GM19023 (cell line): ENCODE results near the gene SLC1A7.

Experiments
- ATAC-seq: cut with Tn5 transposase; IDR thresholded peaks from one replicate; pipeline ENCODE4 v1.9.1; 2021; ENCODE audit warnings: mild to moderate bottlenecking, moderate library complexity; ENCODE audit not compliant: unreplicated experiment

Gene SLC1A7

GRCh38 chr1:53134961-53135734 is 7.3 kb downstream of the SLC1A7 start:
- ATAC-seq: no peak

GRCh38 chr1:53134042-53134485 is 8.4 kb downstream of the SLC1A7 start:
- no peak for ATAC-seq

- no peak for ATAC-seq
Observed at GRCh38 chr1:53133261-53134041, 9.0 kb downstream of the SLC1A7 start.

- no peak for ATAC-seq
Observed at GRCh38 chr1:53132176-53132575, 10.3 kb downstream of the SLC1A7 start.

- ATAC-seq: no peak
Observed at GRCh38 chr1:53131590-53131938, 10.9 kb downstream of the SLC1A7 start.

- no peak for ATAC-seq
Observed at GRCh38 chr1:53130878-53131589, 11.4 kb downstream of the SLC1A7 start.

GRCh38 chr1:53130598-53130877 is 11.9 kb downstream of the SLC1A7 start:
- ATAC-seq: no peak

GRCh38 chr1:53129891-53130597 is 12.4 kb downstream of the SLC1A7 start:
- no peak for ATAC-seq

- no peak for ATAC-seq
Observed at GRCh38 chr1:53128401-53128800, 14.0 kb downstream of the SLC1A7 start.

GRCh38 chr1:53127546-53127945 is 14.9 kb downstream of the SLC1A7 start:
- ATAC-seq: no peak

GRCh38 chr1:53126495-53126894 is 15.9 kb downstream of the SLC1A7 start:
- no peak for ATAC-seq

- no peak for ATAC-seq
Observed at GRCh38 chr1:53125623-53126360, 16.6 kb downstream of the SLC1A7 start.

- no peak for ATAC-seq
Observed at GRCh38 chr1:53125122-53125521, 17.3 kb downstream of the SLC1A7 start.

- ATAC-seq: no peak
Observed at GRCh38 chr1:53123453-53124140, 18.8 kb downstream of the SLC1A7 start.

- ATAC-seq: no peak
Observed at GRCh38 chr1:53122961-53123413, 19.5 kb downstream of the SLC1A7 start.

GRCh38 chr1:53122201-53122885 is 20.1 kb downstream of the SLC1A7 start:
- no peak for ATAC-seq

GRCh38 chr1:53121319-53122172 is 20.9 kb downstream of the SLC1A7 start:
- no peak for ATAC-seq

- no peak for ATAC-seq
Observed at GRCh38 chr1:53120659-53121058, 21.8 kb downstream of the SLC1A7 start.
